ENCODE results near the gene SMIM45.

The SMIM45 gene

GRCh38 chr22:41909310-41910049 lies 42.5 kb upstream of the SMIM45 start:
- no peak overlapping the region for H4K5ac ChIP-seq (ENCODE audit: insufficient read length, low read depth, low read length)
- no peaks in the 10 kb centered on the region for H3K9me3 ChIP-seq (ENCODE audit: control insufficient read depth, low read depth, low read length)
- peaks cover 35% of the 10 kb centered on the region for H3K27me3 ChIP-seq (ENCODE audit: insufficient read depth, low read length)
- H3K4me2 ChIP-seq (ENCODE audit: insufficient read depth, insufficient read length, low read length) = no peak overlapping the region
- H3K23ac ChIP-seq (ENCODE audit: insufficient read length, low read depth, low read length) = no peak overlapping the region
- H4K91ac ChIP-seq (ENCODE audit: insufficient read length, low read depth, low read length) = no peak overlapping the region
- H3K27ac ChIP-seq (ENCODE audit: insufficient read length, low read depth, low read length) = no peak overlapping the region
- H3K9ac ChIP-seq (ENCODE audit: extremely low read depth, insufficient read length, low read length) = no peak overlapping the region
- no peak overlapping the region for H2AK5ac ChIP-seq (ENCODE audit: insufficient read length, low read length)
- H4K20me1 ChIP-seq (ENCODE audit: control insufficient read depth, insufficient read depth, insufficient read length) = no peaks in the 10 kb centered on the region
- H3K23me2 ChIP-seq (ENCODE audit: insufficient read length, low read depth, low read length, poor library complexity, severe bottlenecking) = no peaks in the 10 kb centered on the region
- no peak overlapping the region for H2BK20ac ChIP-seq (ENCODE audit: low read depth, low read length, poor library complexity, severe bottlenecking)
- H3K14ac ChIP-seq (ENCODE audit: insufficient read depth, low read length) = no peak overlapping the region
- no peak overlapping the region for H2AFZ ChIP-seq (ENCODE audit: low read length)
- peaks cover 7 to 24% (median 18%) of the 10 kb centered on the region in 3 experiments for H3K36me3 Mint-ChIP-seq (ENCODE audit: insufficient read depth in 1 of 3, low read depth in 3 of 3)
- no peak overlapping the region for H3K18ac ChIP-seq (ENCODE audit: insufficient read length, low read depth, low read length)
- peaks cover 54% of the 10 kb centered on the region for H3K27me3 Mint-ChIP-seq (ENCODE audit: low read depth)
- H3K56ac ChIP-seq (ENCODE audit: insufficient read length, low read depth, low read length) = no peak overlapping the region
- peaks cover 2% of the 10 kb centered on the region; the same call in 1 of the 2 replicates for H3K4me1 ChIP-seq (ENCODE audit: insufficient read depth, low read length)
- no peak overlapping the region for H3K27ac Mint-ChIP-seq
- peaks cover 9 to 21% of the 10 kb centered on the region in 2 experiments for H3K4me1 Mint-ChIP-seq
- no peaks in the 10 kb centered on the region for H3K79me2 ChIP-seq (ENCODE audit: insufficient read depth, low read length)
- H3K9me3 Mint-ChIP-seq = no peaks in the 10 kb centered on the region; a peak in 2 of 5 replicates
- TF ChIP-seq CTCF (conservative IDR thresholded peaks at IDR 0.05) = no peak
- no peak overlapping the region for H2BK5ac ChIP-seq (ENCODE audit: insufficient read length, low read length)
- DNase-seq = peak; percentile 59
- no peaks in the 10 kb centered on the region for H3K79me1 ChIP-seq (ENCODE audit: insufficient read depth, low read depth, low read length, poor library complexity, severe bottlenecking)
- peak overlapping the region in 1 of 2 experiments; percentile 60; a peak in 2 of 5 replicates for H3K4me3 Mint-ChIP-seq
- no peak overlapping the region for H2BK12ac ChIP-seq (ENCODE audit: insufficient read length, low read depth, low read length)
- no peak overlapping the region for H3T11ph ChIP-seq (ENCODE audit: low read length)
- H2BK120ac ChIP-seq (ENCODE audit: low read depth, low read length, poor library complexity, severe bottlenecking) = no peak overlapping the region
- WGBS (ENCODE audit: extremely low coverage, insufficient read length, low lambda C conversion rate) = no CpG with 5 or more reads among the region's 55 CpGs
- H3K4ac ChIP-seq (ENCODE audit: low read depth, low read length) = no peak overlapping the region
- no peak overlapping the region for H2BK15ac ChIP-seq (ENCODE audit: low read depth, low read length)
- no peak overlapping the region for H4K8ac ChIP-seq (replicated peaks; ENCODE audit: insufficient read length, low read depth, low read length)
